ENCODE data around the gene MPG.

Gene MPG

DNA sequence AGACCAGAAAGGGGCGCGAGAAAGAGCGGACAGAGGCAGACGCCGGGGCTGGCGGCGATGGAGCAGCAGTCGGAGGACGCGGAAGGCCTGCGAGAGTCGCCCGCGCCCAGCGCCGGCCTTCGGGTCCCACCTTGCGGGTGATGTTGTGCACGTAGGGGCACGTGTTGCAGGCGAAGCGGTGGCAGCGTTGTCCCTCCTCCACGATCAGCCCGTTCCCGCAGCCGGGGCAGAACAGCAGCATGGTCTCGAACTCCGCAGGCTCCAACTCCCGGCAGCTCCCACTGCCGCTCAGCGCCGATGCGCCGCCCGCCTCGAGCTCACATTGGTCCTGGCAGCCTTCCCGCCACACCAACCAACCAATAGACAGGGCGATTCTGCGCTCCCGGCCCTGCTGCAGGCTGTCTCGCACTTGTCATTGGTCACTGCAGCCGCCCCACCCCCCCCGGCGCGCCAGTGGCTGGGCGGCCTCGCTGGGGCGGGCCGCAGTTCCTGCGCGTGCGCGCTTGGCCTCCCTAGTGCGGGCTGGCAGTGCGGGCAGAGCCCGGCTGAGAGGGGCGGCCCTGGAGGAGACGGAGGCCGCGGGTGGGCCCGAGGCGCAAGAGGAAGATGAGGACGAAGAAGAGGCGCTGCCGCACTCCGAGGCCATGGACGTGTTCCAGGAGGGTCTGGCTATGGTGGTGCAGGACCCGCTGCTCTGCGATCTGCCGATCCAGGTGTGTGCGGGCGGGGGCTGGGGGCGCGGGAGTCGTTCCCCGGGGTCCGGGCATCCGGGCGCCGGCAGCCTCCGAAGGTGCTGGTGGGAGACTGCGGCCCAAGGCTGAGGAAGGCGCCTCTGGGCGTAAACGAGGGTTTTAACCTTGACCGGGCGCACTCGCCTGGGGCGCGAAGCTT lies 24.4 kb upstream of the MPG start, which contains the start of the genes POLR3K and SNRNP25:
POLR3K (minus strand) TSS at position 263 of the 891 bp plus-strand sequence; CDS start at position 241, 22 bp downstream.
SNRNP25 (plus strand) TSS at position 483 of the 891 bp plus-strand sequence; CDS start at position 672, 189 bp downstream.
- H3K9me2 ChIP-seq (replicated peaks; ENCODE audit: control insufficient read depth, low read length): no peaks in the 10 kb centered on the region
- peaks cover 22% of the 10 kb centered on the region for H3K4me1 ChIP-seq (ENCODE audit: control insufficient read depth, low read length)
- peaks cover 69% of the 10 kb centered on the region for H3K36me3 ChIP-seq (ENCODE audit: control insufficient read depth, low read length)
- H3K9me3 ChIP-seq (ENCODE audit: control insufficient read depth, insufficient read depth, low read length): no peaks in the 10 kb centered on the region
- H3K79me2 ChIP-seq (ENCODE audit: control insufficient read depth, low read length): peaks cover 68% of the 10 kb centered on the region
- H3K4me3 ChIP-seq (ENCODE audit: low read length): peak within 1 kb of the TSS; percentile 83
- H4K20me1 ChIP-seq (ENCODE audit: control insufficient read depth, insufficient read depth, low read depth, low read length): 0 out of 2 replicates have a peak, but pooled peaks cover 10% of the 10 kb centered on the region
- H3F3A ChIP-seq (ENCODE audit: control insufficient read depth, insufficient read depth): peaks cover 3% of the 10 kb centered on the region; the same call in 1 of the 2 replicates
- H3K4me2 ChIP-seq (ENCODE audit: low read length): peak within 1 kb of the TSS; percentile 74
- TF ChIP-seq EZH2phosphoT487 (IDR thresholded peaks at IDR 0.05; ENCODE audit: borderline replicate concordance, low read length): no peak
- TF ChIP-seq, protein P1, sequence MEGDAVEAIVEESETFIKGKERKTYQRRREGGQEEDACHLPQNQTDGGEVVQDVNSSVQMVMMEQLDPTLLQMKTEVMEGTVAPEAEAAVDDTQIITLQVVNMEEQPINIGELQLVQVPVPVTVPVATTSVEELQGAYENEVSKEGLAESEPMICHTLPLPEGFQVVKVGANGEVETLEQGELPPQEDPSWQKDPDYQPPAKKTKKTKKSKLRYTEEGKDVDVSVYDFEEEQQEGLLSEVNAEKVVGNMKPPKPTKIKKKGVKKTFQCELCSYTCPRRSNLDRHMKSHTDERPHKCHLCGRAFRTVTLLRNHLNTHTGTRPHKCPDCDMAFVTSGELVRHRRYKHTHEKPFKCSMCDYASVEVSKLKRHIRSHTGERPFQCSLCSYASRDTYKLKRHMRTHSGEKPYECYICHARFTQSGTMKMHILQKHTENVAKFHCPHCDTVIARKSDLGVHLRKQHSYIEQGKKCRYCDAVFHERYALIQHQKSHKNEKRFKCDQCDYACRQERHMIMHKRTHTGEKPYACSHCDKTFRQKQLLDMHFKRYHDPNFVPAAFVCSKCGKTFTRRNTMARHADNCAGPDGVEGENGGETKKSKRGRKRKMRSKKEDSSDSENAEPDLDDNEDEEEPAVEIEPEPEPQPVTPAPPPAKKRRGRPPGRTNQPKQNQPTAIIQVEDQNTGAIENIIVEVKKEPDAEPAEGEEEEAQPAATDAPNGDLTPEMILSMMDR (IDR thresholded peaks at IDR 0.05; ENCODE audit: low read depth, low read length, poor library complexity, severe bottlenecking): no peak
- no peaks in the 10 kb centered on the region for H3K27me3 ChIP-seq (ENCODE audit: control insufficient read depth, low read length)
- peak within 1 kb of the TSS; percentile 74 for H3K27ac ChIP-seq (ENCODE audit: low read depth, low read length)

DNA sequence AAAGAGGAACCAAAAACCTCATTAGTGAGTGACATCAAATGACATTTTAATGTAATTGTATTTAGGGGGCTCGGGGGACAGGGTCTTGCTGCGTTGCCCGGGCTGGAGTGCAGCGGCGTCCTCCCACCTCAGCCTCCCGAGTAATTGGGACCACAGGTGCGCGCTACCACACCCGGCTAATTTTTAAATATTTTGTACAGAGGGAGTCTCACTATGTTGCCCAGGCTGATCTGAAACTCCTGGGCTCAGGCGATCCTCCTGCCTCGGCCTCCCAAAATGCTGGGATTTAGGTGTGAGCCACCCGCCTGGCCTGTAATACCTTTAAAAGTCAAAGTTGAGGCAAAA lies 23.8 kb upstream of the MPG start:
- TF ChIP-seq, protein P1 (IDR thresholded peaks at IDR 0.05; ENCODE audit: low read depth, low read length, poor library complexity, severe bottlenecking): no peak
- TF ChIP-seq EZH2phosphoT487 (IDR thresholded peaks at IDR 0.05; ENCODE audit: borderline replicate concordance, low read length): no peak
- Histone ChIP-seq H3K27ac (ENCODE audit: low read depth, low read length) (peak overlapping the region; percentile 56), H3K27me3 (ENCODE audit: control insufficient read depth, low read length) (no peaks in the 10 kb centered on the region), H3F3A (ENCODE audit: control insufficient read depth, insufficient read depth) (peaks cover 3% of the 10 kb centered on the region; the same call in 1 of the 2 replicates), H3K4me3 (ENCODE audit: low read length) (peak overlapping the region; percentile 83), H4K20me1 (ENCODE audit: control insufficient read depth, insufficient read depth, low read depth, low read length) (0 out of 2 replicates have a peak, but pooled peaks cover 10% of the 10 kb centered on the region), H3K9me2 (replicated peaks; ENCODE audit: control insufficient read depth, low read length) (no peaks in the 10 kb centered on the region), H3K36me3 (ENCODE audit: control insufficient read depth, low read length) (peaks cover 74% of the 10 kb centered on the region), H3K4me1 (ENCODE audit: control insufficient read depth, low read length) (peaks cover 22% of the 10 kb centered on the region), H3K79me2 (ENCODE audit: control insufficient read depth, low read length) (peaks cover 62% of the 10 kb centered on the region), H3K9me3 (ENCODE audit: control insufficient read depth, insufficient read depth, low read length) (no peaks in the 10 kb centered on the region), H3K4me2 (ENCODE audit: low read length) (peak overlapping the region; percentile 74)

DNA sequence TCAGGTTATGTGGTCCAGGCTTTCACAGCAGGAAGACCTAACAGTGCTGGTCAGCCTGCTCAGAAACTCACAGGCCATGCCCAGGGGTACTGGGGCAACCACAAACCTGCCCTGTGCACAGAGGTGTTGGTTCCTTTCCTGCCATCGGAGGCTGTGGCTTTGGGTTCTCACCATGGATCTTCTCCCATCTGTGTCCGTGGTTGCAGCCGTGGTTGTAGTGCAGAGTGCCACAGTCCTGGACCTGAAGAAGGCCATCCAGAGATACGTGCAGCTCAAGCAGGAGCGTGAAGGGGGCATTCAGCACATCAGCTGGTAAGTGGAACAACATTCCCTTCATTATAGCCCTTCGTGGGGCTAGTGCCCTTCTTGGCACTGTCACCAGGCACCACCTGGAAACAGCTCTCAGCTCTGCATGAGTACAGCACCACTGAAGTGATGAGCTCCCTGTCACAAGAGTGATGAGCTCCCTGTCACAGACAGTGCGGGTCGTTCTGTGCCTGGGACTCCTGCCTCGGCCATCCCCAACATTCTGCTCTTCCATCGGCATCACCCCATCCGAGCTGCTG lies 22.4 kb upstream of the MPG start:
- Histone ChIP-seq H3K9me2 (replicated peaks; ENCODE audit: control insufficient read depth, low read length) (no peaks in the 10 kb centered on the region), H3K4me3 (ENCODE audit: low read length) (no peak overlapping the region), H3K36me3 (ENCODE audit: control insufficient read depth, low read length) (peaks cover 63% of the 10 kb centered on the region), H3K27me3 (ENCODE audit: control insufficient read depth, low read length) (no peaks in the 10 kb centered on the region), H3K4me1 (ENCODE audit: control insufficient read depth, low read length) (peaks cover 21% of the 10 kb centered on the region), H3K27ac (ENCODE audit: low read depth, low read length) (no peak overlapping the region), H3F3A (ENCODE audit: control insufficient read depth, insufficient read depth) (peaks cover 3% of the 10 kb centered on the region; the same call in 1 of the 2 replicates), H3K9me3 (ENCODE audit: control insufficient read depth, insufficient read depth, low read length) (no peaks in the 10 kb centered on the region), H3K79me2 (ENCODE audit: control insufficient read depth, low read length) (peaks cover 48% of the 10 kb centered on the region), H3K4me2 (ENCODE audit: low read length) (no peak overlapping the region), H4K20me1 (ENCODE audit: control insufficient read depth, insufficient read depth, low read depth, low read length) (0 out of 2 replicates have a peak, but pooled peaks cover 9% of the 10 kb centered on the region)
- no peak for TF ChIP-seq EZH2phosphoT487 (IDR thresholded peaks at IDR 0.05; ENCODE audit: borderline replicate concordance, low read length)
- TF ChIP-seq, protein P1 (IDR thresholded peaks at IDR 0.05; ENCODE audit: low read depth, low read length, poor library complexity, severe bottlenecking): no peak

Measured in DOHH2 (cell line).